ENCODE results near the gene CWC22.
"Not testable (repeated sequence)": the region's sequence is repeated elsewhere in the genome, so short reads cannot be mapped to it uniquely, and the experiment has no call there.

Gene CWC22

DNA sequence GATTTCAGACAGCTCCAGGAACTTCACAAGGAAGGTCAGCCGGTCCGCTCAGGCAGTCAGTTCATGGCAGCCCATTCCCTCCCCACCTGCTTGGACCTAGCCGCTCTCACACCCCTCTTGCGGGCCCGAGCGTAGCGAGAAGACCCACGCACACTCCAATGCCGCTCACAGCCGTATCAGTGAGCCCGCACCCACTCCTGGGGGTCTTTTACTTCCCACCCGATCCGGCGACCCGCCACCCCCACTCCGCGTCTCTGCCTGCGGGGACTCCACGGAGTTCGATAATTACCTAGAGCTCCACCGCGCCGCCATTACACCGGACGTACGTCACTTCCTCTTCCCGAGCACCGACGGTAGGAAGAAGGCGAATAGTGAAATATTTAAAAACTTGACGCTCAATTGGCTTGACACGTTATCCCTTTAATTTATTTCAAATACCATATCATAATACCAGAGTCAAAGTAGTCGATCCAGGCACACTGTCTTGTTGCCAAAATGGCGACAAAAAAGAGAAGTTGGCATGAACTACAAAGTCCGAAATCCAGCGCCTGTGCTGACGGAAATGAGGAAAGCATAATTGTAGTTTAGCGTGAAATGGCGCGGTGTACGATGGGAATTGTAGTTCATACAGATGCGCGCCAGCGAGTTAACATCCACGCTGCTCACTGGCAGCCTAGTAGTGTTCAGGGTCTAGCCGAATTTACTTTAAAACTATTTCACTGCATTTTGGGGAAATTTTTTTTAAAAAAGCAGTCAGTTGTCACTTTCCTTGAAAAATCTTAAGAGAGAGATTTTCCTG lies at the start of gene CWC22:
Gene CWC22, minus strand, starts transcription at position 517 of the 799 bp plus-strand sequence. CDS start 13,956 bp downstream, outside the sequence.
- peak; percentile 89 for DNase-seq

DNA sequence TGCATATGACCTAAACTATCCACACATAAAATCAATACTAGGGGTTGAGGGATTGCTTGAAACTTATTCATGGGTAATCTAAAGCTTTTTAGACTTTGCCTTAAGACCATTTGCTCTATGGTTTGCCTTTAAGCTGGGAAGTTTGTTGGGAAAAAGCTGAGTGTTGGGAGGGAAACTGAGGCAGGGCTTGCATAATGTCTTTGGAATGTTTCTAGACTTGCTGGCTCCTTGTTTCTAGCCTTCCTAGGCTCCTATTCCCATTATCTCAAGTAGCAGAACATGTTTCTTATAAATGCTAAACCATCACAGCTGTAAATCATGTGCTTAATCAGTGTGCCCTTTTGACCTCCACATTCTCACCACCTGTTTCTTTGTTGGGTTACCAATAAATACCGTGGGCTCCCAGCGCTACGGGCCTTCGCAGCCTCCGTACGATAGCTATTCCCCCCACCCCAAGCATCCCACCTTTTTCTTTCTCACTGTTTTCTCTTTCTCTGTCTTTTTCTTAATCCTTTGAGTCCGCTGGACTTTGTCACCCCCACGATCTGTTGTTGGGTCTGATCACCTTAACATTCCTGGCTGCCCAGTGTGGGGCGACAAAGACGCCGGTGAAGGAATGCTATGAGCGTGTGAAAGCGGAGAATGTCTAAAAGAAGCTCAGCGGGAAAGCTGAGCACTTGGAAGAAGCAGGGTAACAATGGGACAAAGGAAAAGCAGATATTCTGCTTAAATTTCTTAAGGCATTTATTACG lies 49.4 kb upstream of the CWC22 start:
- DNase-seq = no peak

DNA sequence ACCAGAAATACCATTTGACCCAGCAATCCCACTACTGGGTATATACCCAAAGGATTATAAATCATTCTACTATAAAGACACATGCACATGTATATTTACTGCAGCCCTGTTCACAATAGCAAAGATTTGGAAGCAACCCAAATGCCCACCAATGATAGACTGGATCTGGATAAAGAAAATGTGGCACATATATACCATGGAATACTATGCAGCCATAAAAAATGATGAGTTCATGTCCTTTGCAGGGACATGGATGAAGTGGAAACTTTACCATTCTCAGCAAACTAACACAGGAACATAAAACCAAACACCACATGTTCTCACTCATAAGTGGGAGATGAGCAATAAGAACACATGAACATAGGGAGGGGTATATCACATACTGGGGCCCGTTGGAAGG lies 47.5 kb upstream of the CWC22 start:
- not testable (repeated sequence) for DNase-seq

DNA sequence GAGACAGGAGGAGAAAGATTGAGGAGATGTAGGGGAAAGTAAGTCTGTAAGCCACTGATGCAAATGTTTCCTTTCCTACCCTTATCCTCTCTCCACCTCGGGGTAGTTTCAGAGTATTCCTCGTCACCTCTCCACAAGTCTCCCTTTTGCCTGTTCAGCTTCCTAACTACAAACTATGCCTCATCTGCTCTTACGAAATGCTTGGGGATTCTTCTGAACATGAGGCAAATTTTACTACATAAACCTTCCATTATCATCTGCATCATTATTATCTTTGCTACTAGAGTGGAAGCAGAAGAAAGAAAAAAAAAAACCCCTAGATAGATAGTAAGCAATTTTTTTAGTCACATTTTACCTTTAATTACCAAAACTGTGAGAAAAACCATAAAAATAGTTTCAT lies 43.1 kb upstream of the CWC22 start:
- DNase-seq = no peak

DNA sequence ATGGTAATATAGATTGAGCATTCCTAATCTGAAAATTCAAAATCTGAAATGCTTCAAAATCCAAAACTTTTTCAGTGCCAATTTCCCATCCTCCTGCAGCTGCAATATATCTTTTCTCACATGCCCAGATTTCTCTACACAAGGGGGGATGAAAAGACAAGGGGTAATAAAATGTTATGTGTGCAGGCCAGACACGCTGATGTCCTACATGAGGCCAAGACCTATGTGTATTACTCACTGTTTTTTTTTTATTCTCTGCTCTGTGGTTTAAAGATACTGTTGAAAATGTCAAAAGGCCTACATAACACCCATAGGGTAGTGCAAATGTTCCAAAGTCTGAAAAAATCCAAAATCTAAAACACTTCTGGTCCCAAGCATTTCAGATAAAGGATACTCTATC lies 41.2 kb upstream of the CWC22 start:
- DNase-seq = no peak

DNA sequence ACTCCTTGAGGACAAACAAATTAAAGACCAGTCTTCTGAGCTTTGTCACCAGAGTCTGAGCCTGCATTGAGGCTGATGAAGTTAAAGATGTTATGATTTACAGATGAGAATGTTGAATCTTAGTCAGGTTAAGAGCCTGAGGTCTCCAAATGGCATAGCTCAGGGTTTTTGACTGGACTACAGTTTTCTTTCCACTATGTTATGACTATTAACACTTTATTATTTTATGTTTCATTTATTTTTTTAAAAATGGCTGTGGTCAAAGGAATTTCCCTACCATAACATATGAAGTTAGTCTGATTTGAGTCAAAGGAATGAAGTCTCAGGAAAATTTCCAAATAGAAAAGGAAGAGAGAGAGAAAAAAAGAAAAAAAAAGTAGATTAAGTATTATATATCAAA lies 39.7 kb upstream of the CWC22 start:
- DNase-seq = no peak

DNA sequence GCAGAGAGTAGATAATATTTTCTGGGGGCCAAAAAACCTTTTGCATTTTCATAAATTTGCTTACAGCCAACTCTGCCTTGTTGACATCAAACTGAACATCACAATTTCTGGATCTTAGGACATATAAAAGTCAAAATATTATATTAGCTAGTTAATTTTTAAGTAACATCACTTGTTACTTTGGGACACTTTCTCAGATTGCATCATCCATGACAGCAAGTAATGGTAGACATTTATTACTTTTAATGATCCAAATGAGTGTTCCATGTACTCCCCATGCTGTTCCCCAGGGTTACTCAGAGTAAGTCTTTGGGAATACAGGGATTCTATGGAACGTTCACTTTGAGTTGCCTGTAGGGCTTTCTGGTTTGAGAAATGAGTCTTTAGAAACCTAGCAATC lies 39.1 kb upstream of the CWC22 start:
- no peak for DNase-seq

DNA sequence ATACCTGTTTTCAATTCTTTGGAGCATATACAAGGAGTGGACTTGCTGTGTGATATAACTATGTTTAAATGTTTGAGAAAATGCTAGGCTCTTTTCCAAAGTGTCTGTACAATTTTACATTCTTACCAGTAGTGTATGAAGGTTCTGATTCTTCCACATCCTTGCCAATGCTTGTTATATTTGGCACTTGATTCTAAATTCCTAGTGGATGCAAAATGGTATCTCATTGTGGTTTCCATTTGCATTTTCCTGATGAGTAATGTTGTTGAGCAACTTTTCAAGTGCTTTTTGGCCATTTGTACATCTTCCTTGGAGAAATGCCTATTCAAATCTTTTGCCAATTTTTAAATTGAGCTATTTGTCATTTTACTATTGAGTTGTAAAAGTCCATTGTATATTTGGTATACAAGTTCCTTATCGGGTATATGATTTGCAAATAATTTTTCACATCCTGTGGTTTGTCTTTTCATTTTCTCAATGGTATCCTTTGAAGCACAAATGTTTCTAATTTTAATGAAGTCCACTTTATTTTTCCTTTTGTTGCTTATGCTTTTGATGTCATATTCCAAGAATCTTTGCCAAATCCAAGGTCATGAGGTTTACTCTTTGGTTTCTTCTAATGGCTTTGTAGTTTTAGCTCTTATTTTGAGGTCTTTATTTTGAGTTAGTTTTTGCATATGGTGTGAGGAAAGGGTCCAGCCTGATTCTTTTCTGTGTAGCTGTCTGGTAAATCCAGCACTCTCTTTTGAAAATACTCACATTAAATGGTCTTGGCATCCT lies 33.2 kb upstream of the CWC22 start:
- no peak for DNase-seq

DNA sequence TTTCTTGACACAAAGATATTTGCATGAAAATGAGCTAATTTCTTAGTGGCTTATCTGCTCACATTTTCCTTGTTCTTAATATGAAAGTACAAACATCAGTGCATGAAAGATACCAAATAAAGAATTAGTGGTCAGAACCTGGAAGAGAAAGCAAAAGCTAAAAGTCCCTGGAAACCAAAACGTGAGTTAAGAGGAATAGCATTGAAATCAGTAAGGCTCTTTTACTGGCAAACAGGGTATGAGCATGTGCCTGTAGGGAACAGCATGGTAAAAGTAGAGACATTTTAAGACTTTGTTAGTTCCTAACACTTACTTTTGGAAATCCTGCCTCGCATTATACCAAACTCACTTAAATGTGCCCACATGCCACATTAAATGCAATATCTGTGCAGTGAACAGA lies 31.9 kb upstream of the CWC22 start:
- no peak for DNase-seq

DNA sequence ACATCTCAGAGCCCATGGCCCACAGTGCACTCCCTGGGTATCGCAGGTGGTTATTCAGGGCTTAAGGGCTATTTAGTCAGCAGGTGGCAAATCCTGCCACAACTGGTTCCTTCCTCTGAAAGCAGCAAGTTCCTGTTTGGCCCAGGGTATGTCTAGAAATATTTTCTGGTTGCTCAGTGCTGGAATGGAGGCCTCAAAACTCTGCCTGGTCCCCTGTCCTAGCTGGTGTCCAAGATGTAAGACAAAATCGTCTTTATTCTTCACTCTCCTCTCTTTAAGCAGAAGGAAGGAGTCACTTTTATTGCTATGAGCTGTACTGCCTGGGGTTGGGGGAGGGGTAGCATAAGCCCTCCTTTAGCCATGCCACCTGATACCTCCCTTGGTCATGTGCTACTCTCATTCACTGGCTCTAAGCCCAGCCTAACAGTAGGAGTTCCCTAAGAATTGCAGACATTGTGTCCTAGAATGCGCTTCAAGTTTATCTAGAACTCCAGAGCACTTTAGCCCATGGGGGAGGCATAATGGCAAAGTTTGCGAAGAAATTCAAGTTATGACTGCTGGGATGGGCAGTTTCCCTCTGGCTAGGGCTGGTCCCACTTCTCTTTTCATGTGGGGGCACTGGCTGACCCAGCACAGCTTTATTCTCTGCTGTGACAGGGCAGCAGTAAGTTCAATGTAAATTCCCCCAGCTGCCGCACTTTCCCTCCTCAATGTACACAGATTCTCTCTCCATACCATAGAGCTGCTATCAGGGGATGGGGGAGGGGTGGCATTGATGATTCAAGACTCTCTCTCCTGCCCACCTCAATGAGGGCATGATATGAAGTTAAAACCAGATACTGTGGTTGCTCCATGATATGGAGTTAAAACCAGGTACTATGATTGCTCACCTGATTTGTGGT lies 27.1 kb upstream of the CWC22 start:
- peak; percentile 77 for DNase-seq

DNA sequence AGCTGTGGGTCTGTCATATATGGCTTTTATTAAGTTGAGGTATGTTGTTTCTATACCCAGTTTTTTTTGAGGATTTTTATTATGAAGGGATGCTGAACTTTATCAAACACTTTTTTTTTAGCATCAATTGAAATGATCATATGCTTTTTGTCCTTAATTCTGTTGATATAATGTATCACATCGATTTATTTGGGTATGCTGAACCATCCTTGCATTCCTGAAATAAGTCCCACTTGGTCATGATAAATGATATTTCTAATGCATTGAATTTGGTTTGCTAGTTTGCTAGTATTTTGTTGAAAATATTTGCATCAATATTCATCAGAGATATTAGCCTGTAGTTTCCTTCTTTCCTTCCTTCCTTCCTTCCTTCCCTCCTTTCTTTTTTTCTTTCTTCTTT lies 22.5 kb upstream of the CWC22 start:
- no peak for DNase-seq

DNA sequence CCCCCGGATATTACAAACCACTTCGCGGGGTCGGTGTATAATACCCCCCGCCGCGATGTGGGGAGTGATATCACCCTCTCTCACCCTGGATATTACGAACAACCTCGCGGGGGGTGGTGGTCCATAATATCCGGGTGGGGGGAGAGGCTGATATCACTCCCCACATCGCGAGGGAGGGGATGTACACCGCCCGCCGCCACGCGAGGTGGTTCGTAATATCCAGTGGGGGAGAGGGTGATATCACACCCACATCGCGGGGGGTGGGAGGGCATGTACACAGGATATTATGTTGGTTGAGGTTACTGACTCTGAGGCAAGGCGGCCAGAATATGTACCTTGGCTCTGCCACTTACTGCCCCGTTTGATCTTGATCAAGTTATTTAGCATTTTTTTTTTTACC lies 14.8 kb upstream of the CWC22 start:
- DNase-seq = no peak

DNA sequence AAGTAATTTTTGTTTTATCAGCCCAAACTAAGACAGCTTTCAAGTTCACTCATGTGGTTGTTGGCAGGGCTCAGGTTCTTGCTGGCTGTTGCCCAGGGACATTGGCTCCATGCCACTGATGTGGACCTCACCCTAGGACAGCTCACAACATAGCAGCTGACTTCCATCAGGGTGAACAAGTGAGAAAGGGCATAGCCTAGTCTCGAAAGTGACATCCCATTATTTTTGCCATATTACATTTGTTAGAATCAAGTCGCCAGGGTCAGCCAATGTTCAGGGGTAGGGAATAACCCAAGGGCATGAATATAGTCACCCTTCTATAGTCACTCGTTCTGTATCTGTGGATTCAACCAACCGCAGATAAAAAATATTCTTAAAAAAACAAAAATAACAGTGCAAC lies 10.7 kb upstream of the CWC22 start:
- DNase-seq = no peak

DNA sequence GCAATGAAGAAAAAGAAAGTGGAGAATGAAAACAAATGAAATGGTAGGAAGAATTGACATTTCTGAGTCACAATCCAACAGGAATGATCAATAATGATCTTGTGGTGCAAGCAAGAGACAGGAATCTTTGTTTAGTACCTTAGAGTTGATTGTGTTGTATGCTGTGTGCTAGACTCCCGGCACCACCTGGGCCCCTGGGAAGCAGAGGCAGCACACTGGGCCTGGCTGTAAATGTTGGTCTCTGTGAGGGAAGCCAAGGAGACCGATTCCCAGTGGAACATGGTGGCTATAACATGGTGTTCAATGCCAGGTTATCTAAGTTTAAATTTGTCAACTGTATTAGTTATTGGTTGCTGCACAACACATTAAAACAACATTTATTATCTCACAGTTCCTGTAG lies 9.8 kb upstream of the CWC22 start:
- no peak for DNase-seq

DNA sequence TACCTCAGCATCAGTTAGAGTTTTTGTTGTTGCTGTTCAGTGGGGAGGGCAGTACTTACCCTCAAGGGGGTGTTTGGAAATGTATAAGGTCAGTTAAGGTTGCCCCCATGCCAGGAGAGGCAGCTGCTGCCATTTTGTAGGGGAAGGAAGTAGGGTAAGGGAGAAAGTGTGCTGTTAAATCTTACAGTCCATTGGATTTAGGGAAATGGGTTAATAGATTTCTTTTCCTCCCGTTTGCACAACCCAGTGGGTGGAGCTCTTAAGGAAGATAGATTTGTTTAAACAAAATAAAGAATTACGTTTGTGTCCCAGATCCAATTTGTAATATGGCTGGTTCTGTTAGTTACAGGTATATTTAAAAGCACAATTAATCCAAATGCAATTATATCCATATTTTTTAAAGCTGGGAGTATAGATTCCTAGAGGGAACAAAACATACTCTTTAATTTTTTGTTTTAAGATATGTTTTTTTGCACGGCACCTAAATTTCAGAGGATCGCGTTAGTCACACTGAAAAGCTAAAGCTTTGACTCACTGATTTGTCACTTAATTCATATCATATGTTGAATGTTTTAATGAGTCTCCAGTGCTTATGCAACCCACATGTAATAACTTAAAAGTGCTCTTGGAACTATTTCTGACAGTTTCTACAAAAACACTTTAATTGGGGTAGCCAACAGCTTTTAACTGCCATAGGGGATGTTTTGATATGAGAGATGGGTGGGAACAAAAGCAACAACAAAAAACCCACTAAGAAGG lies 9.0 kb upstream of the CWC22 start:
- no peak for DNase-seq

DNA sequence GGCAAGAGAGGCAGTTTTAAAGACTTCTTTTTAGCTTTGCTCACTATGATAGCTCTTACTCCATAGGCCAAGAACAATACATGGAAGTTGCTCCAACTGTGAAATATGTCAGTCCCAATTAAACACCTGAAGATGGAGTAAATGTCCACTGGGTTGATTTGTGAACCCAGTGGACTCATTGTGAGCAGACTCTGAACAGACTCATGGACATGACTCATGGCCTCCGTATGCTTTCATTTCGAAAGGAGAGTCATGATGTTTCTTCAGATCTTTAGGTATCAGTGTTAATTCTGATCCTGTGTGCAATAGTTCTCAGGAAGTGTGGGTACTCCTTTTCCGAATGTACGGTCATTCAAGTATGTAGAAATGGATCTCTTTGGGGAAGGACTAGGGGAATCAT lies 5.4 kb upstream of the CWC22 start:
- no peak for DNase-seq

DNA sequence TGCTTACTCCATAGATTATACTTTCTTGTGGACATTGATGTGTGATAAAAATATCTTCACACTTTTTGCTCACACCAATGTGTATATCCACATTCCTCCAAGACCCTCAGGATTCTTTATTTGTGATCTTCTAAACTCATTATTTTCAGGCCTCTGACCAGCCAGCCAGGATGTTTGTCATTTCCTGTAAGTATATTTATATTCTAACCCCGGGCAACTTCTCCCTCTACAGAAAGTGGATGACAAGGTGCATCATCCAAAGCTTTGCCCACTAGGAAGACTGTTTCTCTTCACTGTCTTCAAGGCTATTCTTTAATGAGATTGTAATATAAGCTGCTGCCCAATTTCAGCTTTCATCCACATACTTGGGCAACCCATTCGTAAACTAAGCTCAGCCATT lies 3.6 kb upstream of the CWC22 start:
- DNase-seq = no peak

DNA sequence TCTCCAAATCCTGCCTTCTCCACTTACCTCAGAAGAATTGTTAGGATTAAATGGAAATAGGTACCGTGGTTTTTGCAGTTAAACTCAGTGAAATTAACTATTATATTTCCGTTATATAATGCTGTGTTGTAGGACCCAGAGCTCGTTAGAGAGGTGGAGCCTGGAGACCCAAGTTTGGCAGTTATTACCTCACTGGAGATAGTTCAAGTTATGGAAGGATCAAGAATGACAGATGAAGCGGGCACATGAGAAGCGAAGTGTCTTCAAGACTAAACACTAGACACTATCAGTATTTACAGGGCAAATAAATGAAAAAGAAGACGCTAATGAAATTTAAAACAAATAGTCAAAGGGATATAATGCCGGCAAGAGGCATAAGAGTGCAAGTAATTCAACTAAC lies 866 bp downstream of the CWC22 start:
- DNase-seq = no peak

DNA sequence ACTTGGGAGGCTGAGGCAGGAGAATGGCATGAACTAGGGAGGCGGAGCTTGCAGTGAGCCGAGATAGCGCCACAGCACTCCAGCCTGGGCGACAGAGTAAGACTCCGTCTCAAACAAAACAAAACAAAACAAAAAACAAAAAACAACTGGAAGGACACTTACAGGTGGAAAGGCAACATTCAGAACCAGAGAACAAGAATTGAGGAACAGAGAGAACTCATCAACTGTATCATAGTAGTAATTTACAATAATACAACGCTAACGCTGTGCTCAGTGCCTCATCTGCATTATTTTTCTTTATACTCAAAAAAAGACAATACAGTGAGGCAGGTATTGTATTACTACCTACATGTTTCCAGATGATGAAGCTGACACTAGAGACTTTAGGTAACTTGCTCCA lies 1.6 kb downstream of the CWC22 start:
- not testable (repeated sequence) for DNase-seq

DNA sequence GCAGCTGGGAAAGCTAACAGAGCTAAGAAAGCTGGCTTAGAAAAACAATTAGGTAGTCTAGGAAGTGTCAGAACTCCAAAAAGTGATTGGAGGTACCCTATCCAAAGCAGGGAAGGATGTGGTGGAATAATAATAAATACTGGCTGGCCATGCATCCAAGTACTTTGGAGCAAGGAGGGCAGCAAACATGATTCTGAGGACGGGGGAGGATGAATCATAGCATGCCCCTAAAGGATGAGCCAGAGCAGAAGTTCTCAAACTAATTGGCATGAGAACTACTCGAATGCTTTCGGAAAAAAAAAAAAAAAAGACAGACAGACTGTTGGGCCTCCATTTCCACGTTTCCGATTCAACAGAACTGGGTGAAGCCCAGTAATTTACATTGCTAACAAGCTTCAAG lies 2.4 kb downstream of the CWC22 start:
- DNase-seq = no peak

DNA sequence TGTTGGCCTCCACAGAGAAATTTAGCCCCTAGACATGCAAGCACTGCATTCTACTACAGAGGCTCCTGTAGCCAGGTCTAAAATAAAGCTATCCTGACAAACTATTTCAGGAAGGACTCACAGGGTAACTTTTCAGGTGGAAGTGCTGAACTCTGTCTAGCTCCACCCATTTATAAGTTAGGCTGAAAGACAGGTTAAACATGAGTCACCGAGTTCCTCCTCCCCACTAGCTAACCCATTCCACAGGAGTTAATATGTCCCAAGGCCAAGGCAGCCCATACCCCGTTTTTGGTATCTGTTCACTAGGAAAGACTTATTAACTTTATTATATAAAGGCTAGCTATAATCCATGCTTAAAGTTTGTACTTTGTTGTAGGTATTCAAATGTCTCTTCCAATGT lies 3.5 kb downstream of the CWC22 start:
- no peak for DNase-seq

DNA sequence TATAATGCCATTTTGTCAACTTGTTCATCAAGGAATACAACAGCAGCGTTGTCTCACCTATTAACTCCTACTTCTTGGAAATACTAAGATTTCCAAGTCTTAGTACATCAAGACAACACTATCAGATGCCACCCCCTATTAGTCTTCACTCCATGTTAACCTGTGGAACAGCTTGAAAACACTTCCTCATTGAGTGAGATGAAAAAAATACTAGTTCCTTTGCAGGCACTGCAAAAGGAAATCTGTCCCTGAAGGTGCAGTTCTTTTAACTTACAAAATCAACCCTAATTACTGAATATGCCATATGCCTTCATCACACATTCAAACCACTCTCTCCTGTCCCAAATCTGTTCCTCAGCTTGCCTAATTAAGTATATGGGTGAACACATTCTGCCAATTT lies 4.0 kb downstream of the CWC22 start:
- no peak for DNase-seq

Data from NCI-H2107 (cell line).